Measurements from ENCODE around the gene ITPR2.

Gene ITPR2

DNA sequence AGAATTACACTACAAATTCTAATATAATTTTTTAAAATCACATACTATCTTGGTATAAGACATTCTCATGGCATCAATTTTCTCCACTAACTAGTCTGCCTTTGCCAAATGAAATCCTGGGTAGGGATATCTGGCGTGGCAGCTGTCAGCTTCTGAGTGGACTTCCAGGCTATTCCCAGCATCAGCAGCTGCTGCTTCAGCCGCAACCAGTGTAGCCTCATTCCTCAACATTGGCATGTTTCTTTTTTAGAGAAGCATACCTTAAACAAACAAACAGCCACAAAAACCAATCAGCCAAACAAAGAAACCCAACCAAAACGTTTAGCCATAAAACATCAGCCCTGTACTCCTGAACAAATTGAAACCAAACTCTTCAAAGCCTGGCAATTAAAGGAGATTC, 401.8 kb downstream of the ITPR2 start:
- TF ChIP-seq FOXP2 (optimal IDR thresholded peaks at IDR 0.05; ENCODE audit: borderline replicate concordance, extremely low read depth, extremely low read length, insufficient read depth) (no peak), SIN3A (IDR thresholded peaks at IDR 0.05; ENCODE audit: borderline replicate concordance, insufficient read depth, low read length) (no peak), REST (IDR thresholded peaks at IDR 0.05; ENCODE audit: insufficient read depth in 1 of 2, low read depth in 2 of 2, low read length in 2 of 2) (no peak)

- no peak for TF ChIP-seq POLR2AphosphoS5 (IDR thresholded peaks at IDR 0.05; ENCODE audit: low read depth, low read length)
- no peak for TF ChIP-seq SIN3A (IDR thresholded peaks at IDR 0.05; ENCODE audit: borderline replicate concordance, insufficient read depth, low read length)
- TF ChIP-seq FOXP2 (optimal IDR thresholded peaks at IDR 0.05; ENCODE audit: borderline replicate concordance, extremely low read depth, extremely low read length, insufficient read depth), result no peak
- TF ChIP-seq REST (IDR thresholded peaks at IDR 0.05; ENCODE audit: insufficient read depth in 1 of 2, low read depth in 2 of 2, low read length in 2 of 2), result no peak
- no peak for TF ChIP-seq TAF1 (IDR thresholded peaks at IDR 0.05; ENCODE audit: borderline replicate concordance, insufficient read depth, low read length)
Observed at GRCh38 chr12:26429070-26429691, 403.8 kb downstream of the ITPR2 start.

GRCh38 chr12:26428420-26428819, 404.6 kb downstream of the ITPR2 start:
- TF ChIP-seq FOXP2 (optimal IDR thresholded peaks at IDR 0.05; ENCODE audit: borderline replicate concordance, extremely low read depth, extremely low read length, insufficient read depth), result no peak
- TF ChIP-seq POLR2AphosphoS5 (IDR thresholded peaks at IDR 0.05; ENCODE audit: low read depth, low read length), result no peak
- TF ChIP-seq SIN3A (IDR thresholded peaks at IDR 0.05; ENCODE audit: borderline replicate concordance, insufficient read depth, low read length), result no peak
- TF ChIP-seq REST (IDR thresholded peaks at IDR 0.05; ENCODE audit: insufficient read depth in 1 of 2, low read depth in 2 of 2, low read length in 2 of 2), result no peak
- no peak for TF ChIP-seq TAF1 (IDR thresholded peaks at IDR 0.05; ENCODE audit: borderline replicate concordance, insufficient read depth, low read length)

- TF ChIP-seq SIN3A (IDR thresholded peaks at IDR 0.05; ENCODE audit: borderline replicate concordance, insufficient read depth, low read length), result no peak
- no peak for TF ChIP-seq POLR2AphosphoS5 (IDR thresholded peaks at IDR 0.05; ENCODE audit: low read depth, low read length)
- TF ChIP-seq TAF1 (IDR thresholded peaks at IDR 0.05; ENCODE audit: borderline replicate concordance, insufficient read depth, low read length), result no peak
- TF ChIP-seq FOXP2 (optimal IDR thresholded peaks at IDR 0.05; ENCODE audit: borderline replicate concordance, extremely low read depth, extremely low read length, insufficient read depth), result no peak
- TF ChIP-seq REST (IDR thresholded peaks at IDR 0.05; ENCODE audit: insufficient read depth in 1 of 2, low read depth in 2 of 2, low read length in 2 of 2), result no peak
Observed at GRCh38 chr12:26426652-26427051, 406.3 kb downstream of the ITPR2 start.

All from PFSK-1 (cell line).